HepG2 (cell line): Measurements from ENCODE around the gene SEPTIN12. TPM values are rescaled to one million over a fixed set of nuclear protein-coding genes. Genes with fewer than 3 reads are reported as not detected.

Experiments used
- ATF1 ChIP-seq: IDR thresholded peaks from 2 replicates; pipeline ENCODE4 v1.6.1; 2016; ENCODE audit warnings: mild to moderate bottlenecking, control low read depth
- GLI4 ChIP-seq: sonication (generic); formaldehyde crosslinking; IDR thresholded peaks from 2 replicates; pipeline ENCODE4 v1.5.1; 2020; ENCODE audit warnings: missing genetic modification reagents, mild to moderate bottlenecking, moderate library complexity, borderline replicate concordance
- HMGXB3 ChIP-seq: sonication (generic); formaldehyde crosslinking; IDR thresholded peaks from 2 replicates; pipeline ENCODE4 v1.4.0; 2020; ENCODE audit warnings: missing genetic modification reagents, borderline replicate concordance
- RERE ChIP-seq: IDR thresholded peaks from 2 replicates; pipeline ENCODE4 v1.6.1; 2016; ENCODE audit warnings: low read depth, missing genetic modification reagents, missing compliant biosample characterization
- RFX5 ChIP-seq: IDR thresholded peaks from 2 replicates; pipeline ENCODE4 v1.6.1; 2011; ENCODE audit warnings: low read depth, low read length, improper control_type of control experiment
- RXRB ChIP-seq: IDR thresholded peaks from 2 replicates; pipeline ENCODE4 v1.6.1; 2016; ENCODE audit warnings: borderline replicate concordance, missing genetic modification reagents, missing compliant biosample characterization
- SP4 ChIP-seq: sonication (generic); formaldehyde crosslinking; IDR thresholded peaks from 2 replicates; pipeline ENCODE4 v1.8.1; 2023; ENCODE audit warnings: mild to moderate bottlenecking, missing genetic modification reagents
- ZBTB43 ChIP-seq: sonication (generic); formaldehyde crosslinking; conservative IDR thresholded peaks from 2 replicates; pipeline ENCODE4 v1.4.0; 2020; ENCODE audit warnings: missing genetic modification reagents
- ZKSCAN8 ChIP-seq: IDR thresholded peaks from 2 replicates; pipeline ENCODE4 v1.6.1; 2016; ENCODE audit warnings: borderline replicate concordance, missing genetic modification reagents, missing compliant biosample characterization
- ZNF503 ChIP-seq: sonication (generic); formaldehyde crosslinking; IDR thresholded peaks from 2 replicates; pipeline ENCODE4 v1.4.0; 2020; ENCODE audit warnings: missing genetic modification reagents
- ZNF580 ChIP-seq: IDR thresholded peaks from 2 replicates; pipeline ENCODE4 v1.6.1; 2016; ENCODE audit warnings: low read depth, borderline replicate concordance
- ZNF891 ChIP-seq: sonication (generic); formaldehyde crosslinking; IDR thresholded peaks from 2 replicates; pipeline ENCODE4 v1.5.0; 2020; ENCODE audit warnings: mild to moderate bottlenecking, missing genetic modification reagents
- polyA plus RNA-seq, 8 experiments: library from polyadenylated mRNA; depleted of rRNA in 3 of 8; stranded (reverse) in 7 of 8; unstranded in 1 of 8; fragments of >200 nt; fragmentation: Illumina TruSeq in 4 of 8; extraction: Trizol in 4 of 8; gene quantifications; 2 replicates each; pipeline versions ENCODE4 v1.2.1 to v1.2.3, GENCODE V29; 2011 to 2016; ENCODE audit warnings: low read depth in 4 of 8, missing spikeins in 1 of 8, mixed read lengths in 1 of 8; ENCODE audit not compliant: insufficient read depth in 1 of 8
- total RNA-seq, 5 experiments: library from RNA; depleted of rRNA; stranded (reverse); fragments of >200 nt; fragmentation: Illumina TruSeq; extraction: Trizol; gene quantifications; 2 replicates each; pipeline ENCODE4 v1.2.3, GENCODE V29; 2016; ENCODE audit warnings: low read depth in 1 of 5

The SEPTIN12 gene
- total and polyA plus RNA-seq, 2 of the 13 experiments (the other 11 are each of a cell fraction or from before 2014, with no cell fraction given) = 0.22 TPM; not detected in 1

- TF ChIP-seq HMGXB3 (CRISPR knock-in tag) (0 out of 2 replicates have a peak, but pooled peaks have one; percentile 12), ATF1 (CRISPR knock-in tag) (0 out of 2 replicates have a peak, but pooled peaks have one; percentile 21), RXRB (CRISPR knock-in tag) (peak; percentile 24; the same call in 1 of the 2 replicates), ZNF503 (CRISPR knock-in tag) (no peak), SP4 (CRISPR knock-in tag) (peak; percentile 90; the same call in 1 of the 2 replicates), ZNF891 (CRISPR knock-in tag) (peak; percentile 46; the same call in 1 of the 2 replicates), ZNF580 (CRISPR knock-in tag) (peak; percentile 30; the same call in 1 of the 2 replicates), ZKSCAN8 (CRISPR knock-in tag) (no peak), RERE (CRISPR knock-in tag) (0 out of 2 replicates have a peak, but pooled peaks have one; percentile 18), RFX5 (no peak), ZBTB43 (CRISPR knock-in tag) (peak; percentile 53; the same call in 1 of the 2 replicates), GLI4 (CRISPR knock-in tag) (no peak)
Measured at GRCh38 chr16:4768549-4769305, 19.4 kb downstream of the SEPTIN12 start (continued).
